Posterior vena cava (tissue), 2 donors: Measurements from ENCODE around the gene GPR17. TPM values are rescaled to one million over a fixed set of nuclear protein-coding genes. Genes with fewer than 3 reads are reported as not detected.

Source experiments
- DNase-seq: peaks from one replicate; pipeline ENCODE4 v3.0.0-alpha.2; 2020; ENCODE audit warnings: low spot score
- intact Hi-C, 2 donors: fragments of 100-400 bp; cut with DNase I; formaldehyde crosslinking; loops; one replicate each; pipeline versions ENCODE4 v1.14.1 to v1.14.2; 2022 to 2023
- total RNA-seq, 2 donors: library from RNA; stranded (reverse); fragmentation: NEBNext Ultra II Directional; extraction: Animal tissue kit (Norgen Biotek cat#: 25700); gene quantifications; one replicate each; pipeline ENCODE4 v1.2.1, GENCODE V29; 2021
- donor health status: DM: yes; HTN: yes; CAD: no.
- donor health status: DM: yes; HTN: yes; CAD: no.

Gene GPR17
- total RNA-seq, 2 donors from 2014 or later = 0.10 TPM; not detected in 1

- intact Hi-C loops = loop anchor here in 1 of 2 donors (5.0 to 10.0 kb wide), 2 partner anchors 51 to 194 kb away; partner anchors contain the start of gene GPR17
- no peak for DNase-seq
These were observed 52.8 kb downstream of the GPR17 start for GRCh38 chr2:127698553-127699355.

GRCh38 chr2:127700527-127701192, 54.7 kb downstream of the GPR17 start:
- DNase-seq = peak; percentile 89
- intact Hi-C loops = no loop called here

GRCh38 chr2:127701193-127701650, 55.3 kb downstream of the GPR17 start, which contains the start of gene SFT2D3:
TSS of gene SFT2D3 (plus strand) at chr2:127701497. CDS start at chr2:127701529, 32 bp downstream.
- intact Hi-C loops = no loop called here
- DNase-seq = peak; percentile 98

- intact Hi-C loops = no loop called here
These were observed 55.9 kb downstream of the GPR17 start for GRCh38 chr2:127701651-127702394.

More at GRCh38 chr2:127701651-127702394, 55.9 kb downstream of the GPR17 start:
- peak; percentile 93 for DNase-seq

Other genes starting within 250 kb of the GPR17 start
- not detected for gene PROC, start 227.7 kb upstream of the GPR17 start, total RNA-seq
- gene IWS1, start 119.7 kb upstream of the GPR17 start, total RNA-seq = 10 to 100 TPM; 31.0 to 35.4 TPM
- under 1 TPM; 0.67 to 0.79 TPM for gene MYO7B, start 110.5 kb upstream of the GPR17 start, total RNA-seq
- gene LIMS2, start 29.4 kb downstream of the GPR17 start, total RNA-seq = 100 to 1,000 TPM; 210 to 235 TPM
- 1 to 10 TPM; 4.3 to 4.7 TPM for gene SFT2D3, start 55.3 kb downstream of the GPR17 start, total RNA-seq
- 10 to 100 TPM; 41.8 to 48.6 TPM for gene WDR33, start 165.0 kb downstream of the GPR17 start, total RNA-seq
- 10 to 100 TPM; 21.3 to 21.4 TPM for gene POLR2D, start 212.0 kb downstream of the GPR17 start, total RNA-seq
- gene AMMECR1L, start 239.8 kb downstream of the GPR17 start, total RNA-seq = 10 to 100 TPM; 14.2 to 15.4 TPM